HEK293 (cell line): ENCODE data around the gene IL17D.

Source experiments
- BCL11A ChIP-seq: fragments of 450-650 bp; formaldehyde crosslinking; IDR thresholded peaks from 2 replicates; pipeline ENCODE4 v1.5.1; 2016; ENCODE audit warnings: low read depth, missing biosample characterization, missing genetic modification characterization
- CTCF ChIP-seq: fragments of 450-650 bp; formaldehyde crosslinking; IDR thresholded peaks from 2 replicates; pipeline ENCODE4 v1.5.1; 2016; ENCODE audit warnings: missing biosample characterization, missing genetic modification characterization
- GLI4 ChIP-seq: fragments of 450-650 bp; formaldehyde crosslinking; IDR thresholded peaks from 2 replicates; pipeline ENCODE4 v1.5.1; 2016; ENCODE audit warnings: missing biosample characterization, missing genetic modification characterization
- REPIN1 ChIP-seq: fragments of 450-650 bp; formaldehyde crosslinking; IDR thresholded peaks from 2 replicates; pipeline ENCODE4 v1.5.1; 2017; ENCODE audit warnings: missing biosample characterization, missing genetic modification characterization, low read depth
- SETDB1 ChIP-seq: IDR thresholded peaks from one replicate; pipeline ENCODE4 v1.6.1; 2017; ENCODE audit warnings: mild to moderate bottlenecking, low read length, moderate library complexity, mixed read lengths; ENCODE audit not compliant: insufficient read length
- TF ChIP-seq, protein P1 (sequence below): fragments of 450-650 bp; formaldehyde crosslinking; IDR thresholded peaks from 2 replicates; pipeline ENCODE4 v1.5.1; 2016; ENCODE audit warnings: missing biosample characterization, missing genetic modification characterization

GRCh38 chr13:20684546-20684945 lies 19.0 kb upstream of the IL17D start:
- TF ChIP-seq BCL11A (tag by site-specific recombination) (no peak), REPIN1 (no peak), SETDB1 (no peak), CTCF (no peak), GLI4 (tag by site-specific recombination) (no peak)
- TF ChIP-seq, protein P1, sequence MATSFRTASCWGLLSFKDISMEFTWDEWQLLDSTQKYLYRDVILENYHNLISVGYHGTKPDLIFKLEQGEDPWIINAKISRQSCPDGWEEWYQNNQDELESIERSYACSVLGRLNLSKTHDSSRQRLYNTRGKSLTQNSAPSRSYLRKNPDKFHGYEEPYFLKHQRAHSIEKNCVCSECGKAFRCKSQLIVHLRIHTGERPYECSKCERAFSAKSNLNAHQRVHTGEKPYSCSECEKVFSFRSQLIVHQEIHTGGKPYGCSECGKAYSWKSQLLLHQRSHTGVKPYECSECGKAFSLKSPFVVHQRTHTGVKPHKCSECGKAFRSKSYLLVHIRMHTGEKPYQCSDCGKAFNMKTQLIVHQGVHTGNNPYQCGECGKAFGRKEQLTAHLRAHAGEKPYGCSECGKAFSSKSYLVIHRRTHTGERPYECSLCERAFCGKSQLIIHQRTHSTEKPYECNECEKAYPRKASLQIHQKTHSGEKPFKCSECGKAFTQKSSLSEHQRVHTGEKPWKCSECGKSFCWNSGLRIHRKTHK (tag by site-specific recombination), result no peak
